PC-3 (cell line): ENCODE results near the gene DUOX1.

ENCODE experiments used
- EZH2 ChIP-seq: fragments of 300-600 bp; sonication (generic); IDR thresholded peaks from one replicate; pipeline ENCODE4 v1.6.1; 2017; ENCODE audit warnings: antibody characterized with exemption, mild to moderate bottlenecking, low read length; ENCODE audit not compliant: unreplicated experiment
- EZH2phosphoT487 ChIP-seq: fragments of 300-600 bp; sonication (generic); IDR thresholded peaks from 2 replicates; pipeline ENCODE4 v1.6.1; 2018; ENCODE audit warnings: mild to moderate bottlenecking, antibody characterized with exemption, low read length, borderline replicate concordance
- TF ChIP-seq, protein P1 (sequence below): fragments of 300-600 bp; sonication (generic); conservative IDR thresholded peaks from 2 replicates; pipeline ENCODE4 v1.5.1; 2017; ENCODE audit warnings: antibody characterized with exemption, low read depth, mild to moderate bottlenecking, low read length

GRCh38 chr15:45161666-45162065 lies 31.9 kb downstream of the DUOX1 start:
- TF ChIP-seq, protein P1, sequence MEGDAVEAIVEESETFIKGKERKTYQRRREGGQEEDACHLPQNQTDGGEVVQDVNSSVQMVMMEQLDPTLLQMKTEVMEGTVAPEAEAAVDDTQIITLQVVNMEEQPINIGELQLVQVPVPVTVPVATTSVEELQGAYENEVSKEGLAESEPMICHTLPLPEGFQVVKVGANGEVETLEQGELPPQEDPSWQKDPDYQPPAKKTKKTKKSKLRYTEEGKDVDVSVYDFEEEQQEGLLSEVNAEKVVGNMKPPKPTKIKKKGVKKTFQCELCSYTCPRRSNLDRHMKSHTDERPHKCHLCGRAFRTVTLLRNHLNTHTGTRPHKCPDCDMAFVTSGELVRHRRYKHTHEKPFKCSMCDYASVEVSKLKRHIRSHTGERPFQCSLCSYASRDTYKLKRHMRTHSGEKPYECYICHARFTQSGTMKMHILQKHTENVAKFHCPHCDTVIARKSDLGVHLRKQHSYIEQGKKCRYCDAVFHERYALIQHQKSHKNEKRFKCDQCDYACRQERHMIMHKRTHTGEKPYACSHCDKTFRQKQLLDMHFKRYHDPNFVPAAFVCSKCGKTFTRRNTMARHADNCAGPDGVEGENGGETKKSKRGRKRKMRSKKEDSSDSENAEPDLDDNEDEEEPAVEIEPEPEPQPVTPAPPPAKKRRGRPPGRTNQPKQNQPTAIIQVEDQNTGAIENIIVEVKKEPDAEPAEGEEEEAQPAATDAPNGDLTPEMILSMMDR = no peak
- TF ChIP-seq EZH2phosphoT487 = no peak
- no peak for TF ChIP-seq EZH2
